DND-41 (cell line): ENCODE measurements around the gene SLBP.

ENCODE experiments used
- ATAC-seq: fragments of 200-7000 bp; cut with Tn5 transposase; 3 replicates; pipeline ENCODE4 v1.9.1; 2021; ENCODE audit warnings: low read depth; ENCODE audit not compliant: insufficient read depth
- DNase-seq: peaks from one replicate; pipeline ENCODE4 v3.0.0-alpha.2; 2020
- H2AFZ ChIP-seq: 2 replicates; pipeline ENCODE4 v1.6.0; 2012; ENCODE audit warnings: low read depth, low read length
- H3K27ac ChIP-seq: 2 replicates; pipeline ENCODE4 v1.5.1; 2012; ENCODE audit warnings: low read length, inconsistent platforms
- H3K27me3 ChIP-seq: fragments of 200-600 bp; sonication (generic); 2 replicates; pipeline ENCODE4 v1.6.0; 2012; ENCODE audit warnings: low read length, mild to moderate bottlenecking, inconsistent platforms; ENCODE audit not compliant: insufficient read depth, poor library complexity
- H3K36me3 ChIP-seq: 2 replicates; pipeline ENCODE4 v1.5.1; 2012; ENCODE audit warnings: low read length, inconsistent platforms; ENCODE audit not compliant: insufficient read depth
- H3K4me1 ChIP-seq: 2 replicates; pipeline ENCODE4 v1.5.1; 2012; ENCODE audit warnings: mild to moderate bottlenecking, low read length; ENCODE audit not compliant: insufficient read depth
- H3K4me2 ChIP-seq: 2 replicates; pipeline ENCODE4 v1.6.0; 2012; ENCODE audit warnings: mild to moderate bottlenecking, moderate library complexity, low read length, inconsistent platforms; ENCODE audit not compliant: insufficient read depth
- H3K4me3 ChIP-seq, 2 experiments: fragments of 200-600 bp in 1 of 2; shearing (Covaris generic) in 1 of 2; 2 replicates each; pipeline ENCODE4 v1.5.1; 2012 to 2016; ENCODE audit warnings: inconsistent platforms in 2 of 2, low read length in 2 of 2, mild to moderate bottlenecking in 2 of 2, low read depth in 1 of 2, moderate library complexity in 1 of 2
- H3K79me2 ChIP-seq: 2 replicates; pipeline ENCODE4 v1.6.0; 2012; ENCODE audit warnings: low read length, inconsistent platforms; ENCODE audit not compliant: insufficient read depth
- H3K9ac ChIP-seq: 2 replicates; pipeline ENCODE4 v1.6.0; 2012; ENCODE audit warnings: low read depth, mild to moderate bottlenecking, inconsistent platforms, low read length, moderate library complexity
- H3K9me3 ChIP-seq: 2 replicates; pipeline ENCODE4 v1.5.1; 2012; ENCODE audit warnings: low read length, moderate library complexity, mild to moderate bottlenecking, inconsistent platforms; ENCODE audit not compliant: insufficient read depth, severe bottlenecking
- H4K20me1 ChIP-seq: 2 replicates; pipeline ENCODE4 v1.6.0; 2012; ENCODE audit warnings: low read length; ENCODE audit not compliant: insufficient read depth
- CTCF ChIP-seq: IDR thresholded peaks from 2 replicates; pipeline ENCODE4 v1.5.1; 2012; ENCODE audit warnings: borderline replicate concordance, low read length, moderate library complexity, mild to moderate bottlenecking; ENCODE audit not compliant: poor library complexity, severe bottlenecking; ENCODE audit errors: extremely low read depth
- EZH2 ChIP-seq: IDR thresholded peaks from 3 replicates; pipeline ENCODE4 v1.6.1; 2012; ENCODE audit warnings: borderline replicate concordance, low read depth, mild to moderate bottlenecking, moderate library complexity, low read length, inconsistent platforms; ENCODE audit not compliant: severe bottlenecking

Gene SLBP

GRCh38 chr4:1732911-1733310 lies 20.8 kb upstream of the SLBP start:
- DNase-seq: no peak
- Histone ChIP-seq H3K9ac (no peak overlapping the region), H2AFZ (no peak overlapping the region), H3K36me3 (peaks cover 100% of the 10 kb centered on the region), H3K27ac (no peak overlapping the region), H3K4me3 (no peak overlapping the region), H3K4me1 (peaks cover 5% of the 10 kb centered on the region), H3K4me2 (no peak overlapping the region), H3K9me3 (peaks cover 19% of the 10 kb centered on the region), H3K79me2 (peaks cover 73% of the 10 kb centered on the region), H3K27me3 (no peaks in the 10 kb centered on the region), H4K20me1 (peaks cover 49% of the 10 kb centered on the region)
- TF ChIP-seq EZH2 (no peak), CTCF (no peak)
- no peak for ATAC-seq

GRCh38 chr4:1731180-1731579 lies 19.1 kb upstream of the SLBP start:
- peaks cover 17% of the 10 kb centered on the region for H3K4me1 ChIP-seq
- no peak for TF ChIP-seq EZH2
- no peak for TF ChIP-seq CTCF
- H3K27ac ChIP-seq: no peak overlapping the region
- H4K20me1 ChIP-seq: peaks cover 65% of the 10 kb centered on the region
- H2AFZ ChIP-seq: no peak overlapping the region
- peaks cover 100% of the 10 kb centered on the region for H3K36me3 ChIP-seq
- no peaks in the 10 kb centered on the region for H3K27me3 ChIP-seq
- no peak for DNase-seq
- peaks cover 5% of the 10 kb centered on the region for H3K9me3 ChIP-seq
- H3K79me2 ChIP-seq: peaks cover 83% of the 10 kb centered on the region
- H3K9ac ChIP-seq: no peak overlapping the region
- H3K4me3 ChIP-seq: no peak overlapping the region
- no peak; the same call in 2 of the 3 replicates for ATAC-seq
- H3K4me2 ChIP-seq: no peak overlapping the region

- Histone ChIP-seq H2AFZ (no peak overlapping the region), H3K4me1 (peaks cover 22% of the 10 kb centered on the region), H3K9ac (no peak overlapping the region), H3K9me3 (peaks cover 5% of the 10 kb centered on the region), H3K27me3 (no peaks in the 10 kb centered on the region), H3K79me2 (peaks cover 85% of the 10 kb centered on the region), H3K4me3 (no peak overlapping the region), H3K36me3 (peaks cover 100% of the 10 kb centered on the region), H3K4me2 (no peak overlapping the region), H3K27ac (no peak overlapping the region), H4K20me1 (peaks cover 71% of the 10 kb centered on the region)
- DNase-seq (no peak), ATAC-seq (no peak)
- TF ChIP-seq CTCF: no peak
- TF ChIP-seq EZH2: no peak
These were observed 18.5 kb upstream of the SLBP start for GRCh38 chr4:1730532-1731135.
